HAP-1 (cell line): ENCODE data around the gene MAPKBP1.
"Not testable (repeated sequence)": the region's sequence is repeated elsewhere in the genome, so short reads cannot be mapped to it uniquely, and the experiment has no call there.

Experiments used
- DNase-seq, 2 experiments: peaks; one replicate each; pipeline ENCODE4 v3.0.0-alpha.2; 2016 to 2020; ENCODE audit warnings: low spot score in 2 of 2
- H3K27me3 ChIP-seq: fragments of 250-450 bp; sonication (Bioruptor Pico); 2 replicates; pipeline ENCODE4 v1.5.1; 2020; ENCODE audit warnings: low read depth, mild to moderate bottlenecking, moderate library complexity
- H3K36me3 ChIP-seq: fragments of 250-450 bp; sonication (Bioruptor Pico); replicated peaks from 2 replicates; pipeline ENCODE4 v1.5.1; 2020; ENCODE audit warnings: mild to moderate bottlenecking
- H3K4me1 ChIP-seq: fragments of 250-450 bp; sonication (Bioruptor Pico); 2 replicates; pipeline ENCODE4 v1.5.1; 2020; ENCODE audit warnings: mild to moderate bottlenecking
- H3K4me3 ChIP-seq: fragments of 250-450 bp; sonication (Bioruptor Pico); 2 replicates; pipeline ENCODE4 v1.5.1; 2020; ENCODE audit warnings: mild to moderate bottlenecking, moderate library complexity
- H3K9me3 ChIP-seq: fragments of 250-450 bp; sonication (Bioruptor Pico); 2 replicates; pipeline ENCODE4 v1.5.1; 2020; ENCODE audit warnings: mild to moderate bottlenecking, moderate library complexity
- in situ Hi-C: fragments of 300-500 bp; cut with MboI; formaldehyde crosslinking; loops from 3 replicates; pipeline ENCODE4 v1.14.3; 2020; ENCODE audit warnings: low sequenced_read_pairs, inconsistent platforms, mixed read lengths

MAPKBP1 gene

DNA sequence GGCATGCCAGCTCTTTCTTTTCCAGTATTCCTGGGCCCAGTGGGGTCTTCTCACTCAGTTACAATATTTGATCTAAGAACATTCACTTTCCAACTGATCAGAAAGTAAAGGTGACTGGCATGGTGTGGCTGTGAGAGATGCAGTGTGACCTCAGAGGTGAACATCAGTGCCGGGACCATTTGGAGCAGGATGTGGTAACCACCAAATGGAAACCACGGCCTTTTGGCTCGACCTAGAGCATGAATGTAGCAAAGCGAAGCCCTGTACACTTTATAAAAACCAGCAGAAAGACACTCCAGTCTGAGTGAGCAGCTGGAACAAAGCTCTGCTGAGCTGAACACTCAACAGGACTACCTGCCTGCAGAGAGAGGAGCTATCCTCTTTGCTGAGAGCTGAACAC lies 57.0 kb downstream of the MAPKBP1 start:
- in situ Hi-C loops, H3K4me3 ChIP-seq, H3K36me3 ChIP-seq, H3K27me3 ChIP-seq, DNase-seq, H3K4me1 ChIP-seq, H3K9me3 ChIP-seq: not testable (repeated sequence)

DNA sequence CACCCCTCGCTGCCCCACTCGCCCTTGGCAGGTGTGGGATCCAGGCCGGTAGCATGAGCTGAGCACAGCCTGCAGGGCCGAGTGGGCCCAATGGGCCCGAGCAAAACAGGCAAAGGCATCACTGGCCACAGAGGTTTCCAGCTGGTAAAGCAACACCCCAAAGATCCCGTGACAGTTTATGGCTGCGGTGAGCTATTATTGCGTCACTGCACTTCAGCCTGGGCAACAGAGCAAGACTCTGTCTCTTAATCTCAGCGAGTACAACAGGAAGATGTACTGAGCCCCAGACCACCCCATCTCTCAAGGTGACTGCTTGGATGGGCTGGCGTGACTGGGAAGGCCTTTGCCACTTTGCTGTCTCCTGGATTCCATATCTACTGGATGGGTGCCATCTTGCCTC lies 57.9 kb downstream of the MAPKBP1 start:
- H3K36me3 ChIP-seq, result no peaks in the 10 kb centered on the region
- no peaks in the 10 kb centered on the region for H3K9me3 ChIP-seq
- H3K4me1 ChIP-seq, result peaks cover 2% of the 10 kb centered on the region; the same call in 1 of the 2 replicates
- DNase-seq, result no peak
- H3K27me3 ChIP-seq, result no peaks in the 10 kb centered on the region
- in situ Hi-C loops, result no loop called here
- H3K4me3 ChIP-seq, result no peak overlapping the region

DNA sequence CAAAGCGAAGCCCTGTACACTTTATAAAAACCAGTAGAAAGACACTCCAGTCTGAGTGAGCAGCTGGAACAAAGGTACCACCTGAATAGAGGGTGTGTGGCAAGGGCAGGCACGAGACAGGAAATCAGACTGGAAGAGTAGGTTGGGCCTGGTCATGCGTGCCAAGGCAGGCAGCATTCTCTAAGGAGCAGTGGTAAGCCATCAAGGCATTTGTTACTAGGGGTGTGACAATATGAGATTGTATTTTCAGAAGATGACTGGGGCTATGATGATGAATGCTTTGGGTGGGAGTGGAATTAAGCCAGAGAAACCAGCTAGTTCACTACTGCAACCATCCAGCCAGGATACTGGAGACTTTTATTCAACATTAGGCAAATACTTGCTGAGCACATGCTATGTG lies 58.6 kb downstream of the MAPKBP1 start:
- no peak for DNase-seq
- H3K4me1 ChIP-seq, result peaks cover 2% of the 10 kb centered on the region; the same call in 1 of the 2 replicates

DNA sequence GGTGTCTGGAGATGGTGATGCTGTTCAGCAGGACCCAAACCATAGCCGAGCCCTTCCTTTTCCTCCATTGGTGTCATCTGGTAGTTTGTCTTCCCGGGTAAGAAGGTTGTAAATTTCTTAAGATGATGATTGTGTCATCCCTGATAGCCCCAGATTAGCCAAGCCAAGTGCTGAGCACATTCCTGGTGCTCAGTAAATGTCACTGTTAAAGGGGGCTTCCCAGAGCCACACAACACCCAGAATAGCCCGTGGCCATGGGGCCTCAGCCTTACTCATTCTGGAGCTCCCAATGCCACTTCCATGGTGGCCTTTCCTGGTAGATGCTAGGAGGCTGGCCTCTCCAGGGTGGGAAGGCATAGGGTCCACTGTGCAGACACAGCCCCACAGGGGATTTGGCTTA lies 59.8 kb downstream of the MAPKBP1 start:
- in situ Hi-C loops, result no loop called here
- Histone ChIP-seq H3K9me3 (no peaks in the 10 kb centered on the region), H3K27me3 (no peaks in the 10 kb centered on the region), H3K36me3 (no peaks in the 10 kb centered on the region), H3K4me3 (no peak overlapping the region), H3K4me1 (no peaks in the 10 kb centered on the region)
- no peak for DNase-seq

More for the DNA sequence above, 58.6 kb downstream of the MAPKBP1 start:
- H3K9me3 ChIP-seq, result no peaks in the 10 kb centered on the region
- H3K27me3 ChIP-seq, result no peaks in the 10 kb centered on the region
- in situ Hi-C loops, result no loop called here
- no peak overlapping the region for H3K4me3 ChIP-seq
- no peaks in the 10 kb centered on the region for H3K36me3 ChIP-seq

DNA sequence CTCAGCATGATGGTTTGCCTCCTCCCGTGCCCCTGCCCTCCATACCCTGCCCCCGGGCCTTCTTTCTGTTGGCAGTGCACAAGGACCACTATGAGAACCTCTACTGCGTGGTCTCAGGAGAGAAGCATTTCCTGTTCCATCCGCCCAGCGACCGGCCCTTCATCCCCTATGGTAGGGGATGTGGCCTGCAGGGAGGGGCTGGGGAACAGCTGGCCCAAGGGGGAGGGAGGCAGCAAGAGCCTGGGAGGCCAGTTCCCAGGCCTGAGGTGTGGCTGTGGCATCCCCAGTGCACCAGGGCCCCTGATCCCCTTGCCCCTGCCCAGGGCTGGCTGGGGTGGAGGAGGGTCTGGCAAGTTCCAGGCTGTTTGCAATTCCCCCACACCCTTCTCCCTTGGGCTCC lies 61.8 kb downstream of the MAPKBP1 start:
- Histone ChIP-seq H3K4me1 (no peaks in the 10 kb centered on the region), H3K4me3 (no peak overlapping the region), H3K27me3 (no peaks in the 10 kb centered on the region), H3K36me3 (no peaks in the 10 kb centered on the region; the same call in 1 of the 2 replicates), H3K9me3 (no peaks in the 10 kb centered on the region)
- no peak for DNase-seq
- in situ Hi-C loops, result no loop called here

DNA sequence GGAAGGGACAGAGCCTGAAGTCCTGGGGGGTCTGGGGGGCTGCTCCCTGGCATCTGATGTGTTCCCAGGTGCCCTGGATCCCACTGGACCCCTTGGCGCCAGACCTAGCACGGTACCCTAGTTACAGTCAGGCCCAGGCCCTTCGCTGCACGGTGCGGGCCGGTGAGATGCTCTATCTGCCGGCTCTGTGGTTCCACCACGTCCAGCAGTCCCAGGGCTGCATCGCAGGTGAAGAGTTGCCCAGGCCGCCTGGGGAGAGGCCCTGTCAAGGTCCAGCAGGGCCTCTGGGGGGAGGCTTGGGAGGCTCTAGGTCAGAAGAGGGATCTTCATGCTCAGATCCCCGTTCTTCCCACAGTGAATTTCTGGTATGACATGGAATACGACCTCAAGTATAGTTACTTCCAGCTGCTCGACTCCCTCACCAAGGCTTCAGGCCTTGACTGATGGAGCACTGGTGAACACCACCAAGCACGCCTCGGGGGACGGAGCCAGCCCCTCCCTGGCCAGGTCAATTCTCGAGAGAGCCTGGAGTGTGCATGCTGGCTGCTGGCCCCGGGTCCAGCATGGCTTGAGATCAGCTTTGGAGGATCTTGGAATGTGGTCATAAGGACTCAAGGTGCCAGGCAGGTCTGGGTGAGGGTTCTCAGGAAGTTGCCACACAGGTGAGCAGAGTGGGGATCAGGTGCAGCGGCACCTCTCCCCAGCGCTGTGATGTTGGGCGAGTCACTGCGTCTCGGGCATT lies 62.6 kb downstream of the MAPKBP1 start:
- H3K27me3 ChIP-seq, result no peaks in the 10 kb centered on the region
- no peaks in the 10 kb centered on the region for H3K9me3 ChIP-seq
- DNase-seq, result no peak
- no peaks in the 10 kb centered on the region for H3K4me1 ChIP-seq
- no peaks in the 10 kb centered on the region; the same call in 1 of the 2 replicates for H3K36me3 ChIP-seq
- in situ Hi-C loops, result no loop called here
- no peak overlapping the region for H3K4me3 ChIP-seq

DNA sequence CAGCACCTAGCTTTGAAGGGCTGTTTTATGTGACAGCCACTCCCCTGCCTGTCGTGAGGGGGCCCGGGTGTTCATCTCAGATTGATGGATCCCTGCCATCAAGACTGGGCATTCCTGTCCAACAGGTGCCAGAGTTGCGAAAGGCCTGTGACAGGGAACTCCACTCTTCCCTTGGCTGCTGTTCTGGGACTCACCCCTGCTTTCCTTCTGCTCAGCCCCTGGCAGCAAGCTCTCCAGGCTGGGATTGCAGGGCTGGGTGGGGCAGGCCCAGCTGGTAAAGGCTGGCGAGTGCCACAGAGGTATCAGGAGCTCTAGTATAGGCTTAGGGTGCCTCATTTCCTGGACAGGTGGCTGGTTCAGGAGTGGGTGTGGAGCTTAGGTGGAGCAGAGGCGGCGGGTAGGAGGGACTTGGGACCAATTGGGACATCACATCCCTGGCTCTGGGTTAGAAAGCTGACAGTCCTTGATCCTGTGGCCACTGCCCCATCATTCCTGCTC lies 64.2 kb downstream of the MAPKBP1 start, which contains the start of gene PLA2G4B:
PLA2G4B (plus strand) TSS at position 448 of the 498 bp plus-strand sequence. CDS start 67 bp downstream, outside the sequence.
- Histone ChIP-seq H3K36me3 (no peaks in the 10 kb centered on the region; the same call in 1 of the 2 replicates), H3K27me3 (no peaks in the 10 kb centered on the region), H3K9me3 (no peaks in the 10 kb centered on the region), H3K4me3 (no peak within 1 kb of the TSS), H3K4me1 (no peaks in the 10 kb centered on the region)
- in situ Hi-C loops, result no loop called here
- no peak for DNase-seq

DNA sequence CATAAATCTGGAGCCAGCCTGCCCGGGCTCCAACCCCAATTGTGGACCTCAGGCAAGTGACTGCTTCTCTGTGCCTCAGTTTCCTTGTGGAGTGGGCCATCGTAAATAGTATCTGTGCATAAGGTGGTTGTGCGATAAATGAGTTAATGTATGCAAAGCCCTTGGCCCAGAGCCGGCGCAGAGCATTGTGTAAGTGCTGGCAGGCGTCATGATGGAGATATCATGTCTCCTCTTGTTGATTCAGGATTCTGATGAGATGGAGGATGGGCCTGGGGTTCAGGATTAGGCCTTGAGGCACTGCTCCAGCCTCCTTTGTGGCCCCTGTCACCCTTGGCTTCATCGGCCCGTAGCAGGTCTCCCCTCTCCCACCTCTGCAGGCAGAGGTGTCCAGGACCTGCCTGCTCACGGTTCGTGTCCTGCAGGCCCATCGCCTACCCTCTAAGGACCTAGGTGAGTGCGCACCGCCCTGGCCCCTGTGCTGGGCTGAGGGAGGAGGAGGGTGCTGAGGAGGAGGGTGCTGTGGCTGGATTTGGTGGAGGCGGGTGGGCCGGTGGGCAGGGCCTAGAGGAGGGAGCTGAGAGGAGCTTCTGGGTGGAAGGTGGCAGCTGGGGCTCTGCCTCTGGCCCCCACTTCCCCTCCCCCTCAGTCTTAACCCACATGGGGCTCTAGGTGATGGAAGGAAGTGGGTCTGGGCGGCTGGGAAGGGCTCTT lies 65.7 kb downstream of the MAPKBP1 start:
- no peaks in the 10 kb centered on the region for H3K9me3 ChIP-seq
- no peaks in the 10 kb centered on the region; the same call in 1 of the 2 replicates for H3K36me3 ChIP-seq
- DNase-seq, result no peak
- H3K4me3 ChIP-seq, result no peak overlapping the region
- H3K4me1 ChIP-seq, result no peaks in the 10 kb centered on the region
- no peaks in the 10 kb centered on the region for H3K27me3 ChIP-seq
- in situ Hi-C loops, result no loop called here

DNA sequence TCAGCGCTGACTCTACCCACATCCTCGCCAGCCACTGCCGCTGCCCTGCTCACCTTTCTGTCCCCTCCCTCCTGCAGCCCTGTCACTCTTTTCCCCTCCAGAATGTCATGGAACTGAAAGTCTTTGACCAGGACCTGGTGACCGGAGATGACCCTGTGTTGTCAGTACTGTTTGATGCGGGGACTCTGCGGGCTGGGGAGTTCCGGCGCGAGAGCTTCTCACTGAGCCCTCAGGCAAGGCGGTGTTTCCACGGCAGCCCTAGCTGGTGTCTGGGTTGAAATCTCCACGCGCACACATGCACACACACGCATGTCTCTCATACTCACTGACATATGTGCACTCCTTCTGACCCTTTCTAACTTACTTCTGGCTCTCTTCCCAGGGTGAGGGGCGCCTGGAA lies 66.4 kb downstream of the MAPKBP1 start:
- in situ Hi-C loops, result no loop called here
- Histone ChIP-seq H3K36me3 (no peaks in the 10 kb centered on the region; the same call in 1 of the 2 replicates), H3K4me3 (no peak overlapping the region), H3K27me3 (no peaks in the 10 kb centered on the region), H3K4me1 (no peaks in the 10 kb centered on the region), H3K9me3 (no peaks in the 10 kb centered on the region)
- DNase-seq, result no peak

DNA sequence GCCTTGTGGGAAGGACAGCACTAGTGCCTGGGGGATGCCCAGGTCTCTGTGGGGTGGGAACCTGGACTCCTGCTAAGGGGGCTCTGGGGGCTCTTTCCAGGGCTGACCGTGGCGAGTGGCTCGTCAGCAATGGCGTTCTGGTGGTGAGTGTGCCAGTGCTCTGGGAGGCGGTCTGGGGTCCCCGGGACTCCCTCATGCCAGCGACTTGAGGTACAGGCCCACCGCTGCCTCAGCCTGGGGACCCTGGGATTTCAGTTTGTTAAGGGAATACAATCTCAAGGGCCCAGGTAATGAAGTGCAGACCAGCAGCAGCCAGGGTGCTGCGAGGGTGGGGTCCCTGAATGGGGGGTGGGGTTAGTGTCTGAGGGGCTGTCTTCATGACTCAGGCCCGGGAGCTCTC lies 66.8 kb downstream of the MAPKBP1 start:
- Histone ChIP-seq H3K4me1 (no peaks in the 10 kb centered on the region), H3K27me3 (no peaks in the 10 kb centered on the region)
- in situ Hi-C loops, result no loop called here

DNA sequence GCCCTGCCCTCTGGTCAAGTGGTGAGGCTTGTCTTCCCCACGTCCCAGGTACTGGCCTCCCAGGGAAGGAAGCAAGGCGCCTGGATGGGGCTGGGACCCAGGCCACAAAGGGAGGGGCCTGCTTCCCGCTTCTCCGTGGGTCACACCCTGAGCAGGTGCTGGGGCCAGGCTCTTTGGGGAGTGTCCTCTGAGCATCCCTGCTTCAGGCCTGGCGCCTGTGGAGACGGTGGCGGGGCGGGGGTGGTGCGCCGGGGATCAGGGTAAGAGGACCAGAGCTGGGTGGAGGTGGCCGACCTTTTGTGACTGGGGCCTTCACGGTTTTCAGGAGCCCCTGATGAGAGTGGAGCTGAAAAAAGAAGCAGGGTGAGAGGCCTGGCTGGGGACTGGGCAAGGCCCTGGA lies 67.9 kb downstream of the MAPKBP1 start:
- DNase-seq, result no peak
- H3K9me3 ChIP-seq, result no peaks in the 10 kb centered on the region
- no peaks in the 10 kb centered on the region; the same call in 1 of the 2 replicates for H3K36me3 ChIP-seq
- no peaks in the 10 kb centered on the region for H3K4me1 ChIP-seq
- no peak overlapping the region for H3K4me3 ChIP-seq
- no peaks in the 10 kb centered on the region for H3K27me3 ChIP-seq
- in situ Hi-C loops, result no loop called here

More for the DNA sequence above, 66.8 kb downstream of the MAPKBP1 start:
- no peak for DNase-seq
- Histone ChIP-seq H3K4me3 (no peak overlapping the region), H3K36me3 (no peaks in the 10 kb centered on the region; the same call in 1 of the 2 replicates), H3K9me3 (no peaks in the 10 kb centered on the region)

DNA sequence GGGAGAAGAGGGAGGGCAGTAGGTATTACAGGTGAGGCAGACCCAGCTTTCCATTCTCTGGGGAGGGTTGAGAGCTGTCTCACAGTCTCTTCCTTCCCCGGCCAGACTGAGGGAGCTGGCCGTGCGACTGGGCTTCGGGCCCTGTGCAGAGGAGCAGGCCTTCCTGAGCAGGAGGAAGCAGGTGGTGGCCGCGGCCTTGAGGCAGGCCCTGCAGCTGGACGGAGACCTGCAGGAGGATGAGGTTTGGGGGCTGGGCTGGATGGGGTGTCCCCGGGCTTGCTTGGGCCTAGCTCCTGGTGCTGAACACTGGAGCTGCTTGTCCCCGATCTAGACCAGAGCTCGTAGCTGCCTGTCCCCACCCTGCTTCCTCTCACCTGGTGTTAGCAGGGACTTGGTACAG lies 69.3 kb downstream of the MAPKBP1 start:
- Histone ChIP-seq H3K9me3 (no peaks in the 10 kb centered on the region), H3K36me3 (no peaks in the 10 kb centered on the region; the same call in 1 of the 2 replicates), H3K4me1 (no peaks in the 10 kb centered on the region), H3K4me3 (no peak overlapping the region), H3K27me3 (no peaks in the 10 kb centered on the region)
- in situ Hi-C loops, result no loop called here
- no peak for DNase-seq

DNA sequence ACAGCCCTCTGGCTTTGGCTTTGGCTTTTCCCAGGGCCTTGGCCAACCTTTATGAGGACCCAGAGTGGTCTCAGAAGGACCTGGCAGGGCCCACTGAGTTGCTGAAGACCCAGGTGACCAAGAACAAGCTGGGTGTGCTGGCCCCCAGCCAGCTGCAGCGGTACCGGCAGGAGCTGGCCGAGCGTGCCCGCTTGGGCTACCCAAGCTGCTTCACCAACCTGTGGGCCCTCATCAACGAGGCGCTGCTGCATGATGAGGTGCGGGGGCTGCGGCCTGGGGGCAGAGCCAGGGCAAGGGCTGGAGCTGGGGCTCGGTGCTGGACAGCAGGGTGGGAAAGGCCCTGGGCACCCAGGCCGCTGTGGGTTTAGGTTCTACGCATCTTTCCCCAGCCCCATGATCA lies 70.5 kb downstream of the MAPKBP1 start:
- H3K9me3 ChIP-seq, result no peaks in the 10 kb centered on the region
- no peaks in the 10 kb centered on the region for H3K4me1 ChIP-seq
- H3K4me3 ChIP-seq, result no peak overlapping the region
- no peaks in the 10 kb centered on the region; the same call in 1 of the 2 replicates for H3K36me3 ChIP-seq
- in situ Hi-C loops, result no loop called here
- H3K27me3 ChIP-seq, result no peaks in the 10 kb centered on the region
- no peak for DNase-seq

DNA sequence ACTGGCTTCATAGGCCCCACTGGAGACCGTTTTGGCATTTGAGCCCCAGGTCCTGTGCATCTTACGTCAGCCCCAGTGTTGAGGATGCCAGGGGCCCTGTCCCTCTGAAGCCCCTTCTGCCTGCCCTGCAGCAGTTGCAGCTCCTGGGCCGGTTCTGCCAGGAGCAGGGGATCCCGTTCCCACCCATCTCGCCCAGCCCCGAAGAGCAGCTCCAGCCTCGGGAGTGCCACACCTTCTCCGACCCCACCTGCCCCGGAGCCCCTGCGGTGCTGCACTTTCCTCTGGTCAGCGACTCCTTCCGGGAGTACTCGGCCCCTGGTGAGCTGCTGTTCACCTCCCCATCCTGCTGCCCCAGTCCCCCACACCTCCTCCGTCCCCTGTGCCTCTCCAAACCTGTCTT lies 72.9 kb downstream of the MAPKBP1 start:
- Histone ChIP-seq H3K36me3 (no peaks in the 10 kb centered on the region), H3K4me1 (no peaks in the 10 kb centered on the region), H3K27me3 (no peaks in the 10 kb centered on the region), H3K9me3 (no peaks in the 10 kb centered on the region), H3K4me3 (no peak overlapping the region)
- no peak for DNase-seq
- in situ Hi-C loops, result no loop called here
